Upper lobe of right lung (tissue), 1 donor: ENCODE measurements around the gene CELF4. TPM values are rescaled to one million over a fixed set of nuclear protein-coding genes. Genes with fewer than 3 reads are reported as not detected.

Experiments used
- ATAC-seq: fragments of 200-7000 bp; cut with Tn5 transposase; one replicate; pipeline ENCODE4 v1.9.1; 2020; ENCODE audit warnings: mild to moderate bottlenecking, moderate library complexity
- DNase-seq: peaks from one replicate; pipeline ENCODE4 v3.0.0-alpha.2; 2020
- H3K27ac ChIP-seq: fragments of 200-600 bp; one replicate; pipeline ENCODE4 v1.8.0; 2022
- H3K27me3 ChIP-seq: fragments of 200-600 bp; one replicate; pipeline ENCODE4 v1.8.0; 2022; ENCODE audit warnings: mild to moderate bottlenecking
- H3K36me3 ChIP-seq: fragments of 200-600 bp; one replicate; pipeline ENCODE4 v1.8.0; 2022
- H3K4me1 ChIP-seq: fragments of 200-600 bp; one replicate; pipeline ENCODE4 v1.8.0; 2022
- H3K4me3 ChIP-seq: fragments of 200-600 bp; one replicate; pipeline ENCODE4 v1.8.0; 2022; ENCODE audit warnings: mild to moderate bottlenecking
- H3K9me3 ChIP-seq: fragments of 200-600 bp; one replicate; pipeline ENCODE4 v1.8.0; 2022
- intact Hi-C: fragments of 100-400 bp; cut with DNase I; formaldehyde crosslinking; loops from one replicate; pipeline ENCODE4 v1.11.0; 2022
- total RNA-seq: library from RNA; stranded (reverse); fragmentation: NEBNext Ultra II Directional; extraction: Animal tissue kit (Norgen Biotek cat#: 25700); gene quantifications from one replicate; pipeline ENCODE4 v1.2.1, GENCODE V29; 2021
- TF ChIP-seq, protein P1 (sequence below): fragments of 200-600 bp; IDR thresholded peaks from one replicate; pipeline ENCODE4 v1.8.0; 2022; ENCODE audit warnings: antibody characterized with exemption
- donor health status: DM: no; HTN: yes; CAD: no; lungs with severe emphysema.

CELF4 gene
- total RNA-seq, 1 donor from 2014 or later = 1.2 TPM

GRCh38 chr18:37252342-37252741 lies 313.3 kb downstream of the CELF4 start:
- peaks cover 40% of the 10 kb centered on the region for H3K27me3 ChIP-seq
- no peaks in the 10 kb centered on the region for H3K9me3 ChIP-seq
- H3K27ac ChIP-seq = no peak overlapping the region
- H3K36me3 ChIP-seq = no peaks in the 10 kb centered on the region
- peak; percentile 36 for DNase-seq
- ATAC-seq = no peak
- TF ChIP-seq, protein P1, sequence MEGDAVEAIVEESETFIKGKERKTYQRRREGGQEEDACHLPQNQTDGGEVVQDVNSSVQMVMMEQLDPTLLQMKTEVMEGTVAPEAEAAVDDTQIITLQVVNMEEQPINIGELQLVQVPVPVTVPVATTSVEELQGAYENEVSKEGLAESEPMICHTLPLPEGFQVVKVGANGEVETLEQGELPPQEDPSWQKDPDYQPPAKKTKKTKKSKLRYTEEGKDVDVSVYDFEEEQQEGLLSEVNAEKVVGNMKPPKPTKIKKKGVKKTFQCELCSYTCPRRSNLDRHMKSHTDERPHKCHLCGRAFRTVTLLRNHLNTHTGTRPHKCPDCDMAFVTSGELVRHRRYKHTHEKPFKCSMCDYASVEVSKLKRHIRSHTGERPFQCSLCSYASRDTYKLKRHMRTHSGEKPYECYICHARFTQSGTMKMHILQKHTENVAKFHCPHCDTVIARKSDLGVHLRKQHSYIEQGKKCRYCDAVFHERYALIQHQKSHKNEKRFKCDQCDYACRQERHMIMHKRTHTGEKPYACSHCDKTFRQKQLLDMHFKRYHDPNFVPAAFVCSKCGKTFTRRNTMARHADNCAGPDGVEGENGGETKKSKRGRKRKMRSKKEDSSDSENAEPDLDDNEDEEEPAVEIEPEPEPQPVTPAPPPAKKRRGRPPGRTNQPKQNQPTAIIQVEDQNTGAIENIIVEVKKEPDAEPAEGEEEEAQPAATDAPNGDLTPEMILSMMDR = no peak
- no peaks in the 10 kb centered on the region for H3K4me1 ChIP-seq
- intact Hi-C loops = no loop called here
- no peak overlapping the region for H3K4me3 ChIP-seq

DNA sequence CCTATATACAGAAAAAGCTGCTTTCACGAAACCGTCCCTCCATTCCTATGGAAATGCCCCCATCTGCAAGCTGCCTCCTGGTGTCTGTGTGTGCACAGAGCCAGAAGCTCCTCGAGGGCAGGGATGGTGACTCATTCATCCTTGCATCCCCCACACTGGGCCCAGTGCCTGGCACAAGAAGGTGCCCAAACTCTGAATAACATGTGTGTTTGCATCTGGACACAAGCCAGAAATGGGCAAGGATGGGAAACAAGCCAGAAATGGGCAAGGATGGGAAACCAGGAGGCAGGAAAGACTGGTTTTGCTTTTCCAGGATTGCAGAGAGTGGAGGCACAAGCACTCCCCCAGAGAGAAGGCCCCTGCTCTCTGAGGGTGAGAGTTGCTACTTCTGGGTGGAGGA lies 313.9 kb downstream of the CELF4 start:
- Histone ChIP-seq H3K4me3 (no peak overlapping the region), H3K4me1 (no peaks in the 10 kb centered on the region), H3K27me3 (peaks cover 40% of the 10 kb centered on the region), H3K36me3 (no peaks in the 10 kb centered on the region), H3K9me3 (no peaks in the 10 kb centered on the region), H3K27ac (no peak overlapping the region)
- DNase-seq (peak; percentile 34), ATAC-seq (no peak)
- intact Hi-C loops = no loop called here
- TF ChIP-seq, protein P1 = no peak

DNA sequence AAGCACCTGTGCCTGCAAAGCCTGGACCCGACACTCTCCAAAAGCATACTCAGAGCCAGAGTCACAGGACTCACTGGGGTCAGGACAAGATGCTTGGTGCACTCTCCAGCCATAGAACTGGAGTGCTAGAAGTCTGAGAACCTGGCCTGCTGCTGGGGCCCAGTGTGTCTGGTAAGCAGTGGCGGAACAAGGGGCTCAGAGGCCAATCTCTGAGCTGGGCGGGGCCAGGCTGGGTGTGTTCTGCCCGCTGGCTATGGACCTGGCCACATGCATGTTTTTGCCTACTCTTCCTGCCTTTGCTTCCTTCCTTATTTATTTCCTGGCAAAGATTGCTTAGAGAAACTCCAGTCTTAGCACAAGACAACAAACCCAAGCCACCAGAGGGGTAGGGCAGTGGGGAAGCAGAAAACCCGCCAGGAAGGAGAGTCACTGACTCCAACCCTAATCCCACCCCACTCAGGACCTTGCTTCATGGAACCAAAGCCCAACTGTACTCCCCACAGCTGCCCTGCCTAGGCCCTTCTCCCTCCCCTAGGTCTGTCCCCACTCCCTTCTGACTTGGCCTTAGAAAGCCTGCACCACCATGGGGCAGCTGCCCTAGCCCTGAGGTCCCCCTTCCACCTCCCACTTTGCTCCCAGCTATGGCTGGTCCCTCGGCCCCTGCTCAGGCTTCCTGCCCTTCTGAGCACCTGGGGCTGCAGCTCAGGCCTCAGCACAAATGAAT lies 315.5 kb downstream of the CELF4 start:
- no peak overlapping the region for H3K4me3 ChIP-seq
- ATAC-seq (no peak), DNase-seq (peak; percentile 42)
- no peaks in the 10 kb centered on the region for H3K9me3 ChIP-seq
- H3K4me1 ChIP-seq = no peaks in the 10 kb centered on the region
- intact Hi-C loops = no loop called here
- H3K27ac ChIP-seq = no peak overlapping the region
- peaks cover 25% of the 10 kb centered on the region for H3K27me3 ChIP-seq
- TF ChIP-seq, protein P1 = no peak
- no peaks in the 10 kb centered on the region for H3K36me3 ChIP-seq

- H3K4me3 ChIP-seq = no peak overlapping the region
- peaks cover 23% of the 10 kb centered on the region for H3K27me3 ChIP-seq
- peak; percentile 22 for DNase-seq
- intact Hi-C loops = no loop called here
- no peaks in the 10 kb centered on the region for H3K36me3 ChIP-seq
- TF ChIP-seq, protein P1 = no peak
- H3K27ac ChIP-seq = no peak overlapping the region
- no peaks in the 10 kb centered on the region for H3K9me3 ChIP-seq
- ATAC-seq = no peak
- H3K4me1 ChIP-seq = no peaks in the 10 kb centered on the region
Measured at GRCh38 chr18:37249171-37249886, 316.3 kb downstream of the CELF4 start.

GRCh38 chr18:37248281-37248680 lies 317.3 kb downstream of the CELF4 start:
- H3K9me3 ChIP-seq = no peaks in the 10 kb centered on the region
- DNase-seq (peak; percentile 28), ATAC-seq (peak; percentile 4)
- H3K4me1 ChIP-seq = no peaks in the 10 kb centered on the region
- H3K4me3 ChIP-seq = no peak overlapping the region
- H3K27ac ChIP-seq = no peak overlapping the region
- peaks cover 17% of the 10 kb centered on the region for H3K27me3 ChIP-seq
- TF ChIP-seq, protein P1 = no peak
- H3K36me3 ChIP-seq = no peaks in the 10 kb centered on the region
- intact Hi-C loops = no loop called here
